ENCODE measurements around the gene ALOX5. TPM values are rescaled to one million over a fixed set of nuclear protein-coding genes. Genes with fewer than 3 reads are reported as not detected.

The ALOX5 gene
- total RNA-seq, 1 experiment from 2014 or later = 66.5 TPM

- no peak for DNase-seq
- no peak for TF ChIP-seq CTCF (conservative IDR thresholded peaks at IDR 0.05)
- no peak for TF ChIP-seq EZH2 (IDR thresholded peaks at IDR 0.05; ENCODE audit: low read depth)
- intact Hi-C loops (cut with micrococcal nuclease; ENCODE audit: unreplicated experiment) = no loop called here
- ChIA-PET POLR2A (ENCODE audit: unreplicated experiment) (no interaction called here), CTCF (interaction anchor here (0.6 to 0.8 kb wide), 2 partner anchors 14 to 455 kb away, joined by 3 to 16 read pairs; no protein-coding TSS in a partner anchor)
- Histone ChIP-seq H3K9me3 (ENCODE audit: insufficient read depth, low read depth) (no peaks in the 10 kb centered on the region), H3K4me3 (no peak overlapping the region), H3K36me3 (ENCODE audit: low read depth) (no peaks in the 10 kb centered on the region), H3K27ac (no peak overlapping the region), H3K4me2 (no peak overlapping the region), H3K79me2 (ENCODE audit: low read depth) (no peaks in the 10 kb centered on the region), H3K4me1 (replicated peaks; ENCODE audit: insufficient read depth) (no peaks in the 10 kb centered on the region), H3F3A (ENCODE audit: insufficient read depth, low read depth) (no peaks in the 10 kb centered on the region; the same call in 1 of the 2 replicates), H3K27me3 (ENCODE audit: insufficient read depth, low read depth) (no peaks in the 10 kb centered on the region), H3K9me2 (ENCODE audit: insufficient read depth) (no peaks in the 10 kb centered on the region), H2AFZ (no peak overlapping the region), H4K20me1 (ENCODE audit: insufficient read depth) (no peaks in the 10 kb centered on the region)
- no TSS peak for BruUV-seq (replicated peaks)
Observed at GRCh38 chr10:45453639-45454255, 79.7 kb downstream of the ALOX5 start.

- ChIA-PET CTCF (interaction anchor here (0.6 kb wide), 1 partner anchor 455 kb away, joined by 16 read pairs; no protein-coding TSS in a partner anchor), POLR2A (ENCODE audit: unreplicated experiment) (no interaction called here)
- Histone ChIP-seq H3K9me3 (ENCODE audit: insufficient read depth, low read depth) (no peaks in the 10 kb centered on the region), H2AFZ (no peak overlapping the region), H3K4me3 (no peak overlapping the region), H3F3A (ENCODE audit: insufficient read depth, low read depth) (no peaks in the 10 kb centered on the region; the same call in 1 of the 2 replicates), H3K36me3 (ENCODE audit: low read depth) (no peaks in the 10 kb centered on the region), H3K27me3 (ENCODE audit: insufficient read depth, low read depth) (no peaks in the 10 kb centered on the region), H3K79me2 (ENCODE audit: low read depth) (no peaks in the 10 kb centered on the region), H3K4me1 (replicated peaks; ENCODE audit: insufficient read depth) (no peaks in the 10 kb centered on the region), H4K20me1 (ENCODE audit: insufficient read depth) (no peaks in the 10 kb centered on the region), H3K4me2 (no peak overlapping the region), H3K9me2 (ENCODE audit: insufficient read depth) (no peaks in the 10 kb centered on the region), H3K27ac (no peak overlapping the region)
- intact Hi-C loops (cut with micrococcal nuclease; ENCODE audit: unreplicated experiment) = no loop called here
- BruUV-seq (replicated peaks) = no TSS peak
- TF ChIP-seq CTCF (conservative IDR thresholded peaks at IDR 0.05) = no peak
- no peak for TF ChIP-seq EZH2 (IDR thresholded peaks at IDR 0.05; ENCODE audit: low read depth)
- DNase-seq = no peak
Observed at GRCh38 chr10:45454262-45454661, 80.2 kb downstream of the ALOX5 start.

GRCh38 chr10:45454859-45455258 lies 80.8 kb downstream of the ALOX5 start:
- Histone ChIP-seq H3K36me3 (ENCODE audit: low read depth) (no peaks in the 10 kb centered on the region), H3K27ac (no peak overlapping the region), H3K79me2 (ENCODE audit: low read depth) (no peaks in the 10 kb centered on the region), H4K20me1 (ENCODE audit: insufficient read depth) (no peaks in the 10 kb centered on the region), H3K4me2 (no peak overlapping the region), H3F3A (ENCODE audit: insufficient read depth, low read depth) (no peaks in the 10 kb centered on the region; the same call in 1 of the 2 replicates), H3K27me3 (ENCODE audit: insufficient read depth, low read depth) (no peaks in the 10 kb centered on the region), H3K4me3 (no peak overlapping the region), H2AFZ (no peak overlapping the region), H3K9me3 (ENCODE audit: insufficient read depth, low read depth) (no peaks in the 10 kb centered on the region), H3K9me2 (ENCODE audit: insufficient read depth) (no peaks in the 10 kb centered on the region), H3K4me1 (replicated peaks; ENCODE audit: insufficient read depth) (no peaks in the 10 kb centered on the region)
- POLR2A ChIA-PET (ENCODE audit: unreplicated experiment) = no interaction called here
- BruUV-seq (replicated peaks) = no TSS peak
- CTCF ChIA-PET = no interaction called here
- no peak for DNase-seq
- TF ChIP-seq CTCF (conservative IDR thresholded peaks at IDR 0.05) (no peak), EZH2 (IDR thresholded peaks at IDR 0.05; ENCODE audit: low read depth) (no peak)
- intact Hi-C loops (cut with micrococcal nuclease; ENCODE audit: unreplicated experiment) = no loop called here
